ENCODE measurements around the gene SOAT1. TPM values are rescaled to one million over a fixed set of nuclear protein-coding genes. Genes with fewer than 3 reads are reported as not detected.
A peak's percentile ranks its signal among the peaks of the same experiment; 100 is the strongest.

SOAT1 gene
- total RNA-seq, 1 donor from 2014 or later = 104 TPM

DNA sequence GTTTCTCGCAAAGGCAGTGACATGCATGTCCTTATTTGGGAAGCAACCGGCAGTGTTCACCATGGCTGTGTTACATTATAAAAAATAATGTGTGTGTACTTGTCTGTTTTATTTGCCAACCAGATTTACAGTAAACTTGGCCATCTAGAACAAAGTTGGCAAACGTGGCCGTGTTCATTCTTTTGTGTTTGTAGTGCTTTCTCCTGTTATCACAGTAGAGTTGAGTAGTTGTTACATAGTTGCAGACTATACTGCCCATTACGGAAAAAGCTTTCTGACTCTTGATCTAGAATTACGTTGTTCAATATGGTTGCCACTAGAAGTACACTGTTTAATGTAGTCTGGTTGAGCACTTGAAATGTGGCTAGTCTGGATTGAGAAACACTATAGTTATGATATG is 19.4 kb downstream of the SOAT1 start:
- TF ChIP-seq, protein P1, sequence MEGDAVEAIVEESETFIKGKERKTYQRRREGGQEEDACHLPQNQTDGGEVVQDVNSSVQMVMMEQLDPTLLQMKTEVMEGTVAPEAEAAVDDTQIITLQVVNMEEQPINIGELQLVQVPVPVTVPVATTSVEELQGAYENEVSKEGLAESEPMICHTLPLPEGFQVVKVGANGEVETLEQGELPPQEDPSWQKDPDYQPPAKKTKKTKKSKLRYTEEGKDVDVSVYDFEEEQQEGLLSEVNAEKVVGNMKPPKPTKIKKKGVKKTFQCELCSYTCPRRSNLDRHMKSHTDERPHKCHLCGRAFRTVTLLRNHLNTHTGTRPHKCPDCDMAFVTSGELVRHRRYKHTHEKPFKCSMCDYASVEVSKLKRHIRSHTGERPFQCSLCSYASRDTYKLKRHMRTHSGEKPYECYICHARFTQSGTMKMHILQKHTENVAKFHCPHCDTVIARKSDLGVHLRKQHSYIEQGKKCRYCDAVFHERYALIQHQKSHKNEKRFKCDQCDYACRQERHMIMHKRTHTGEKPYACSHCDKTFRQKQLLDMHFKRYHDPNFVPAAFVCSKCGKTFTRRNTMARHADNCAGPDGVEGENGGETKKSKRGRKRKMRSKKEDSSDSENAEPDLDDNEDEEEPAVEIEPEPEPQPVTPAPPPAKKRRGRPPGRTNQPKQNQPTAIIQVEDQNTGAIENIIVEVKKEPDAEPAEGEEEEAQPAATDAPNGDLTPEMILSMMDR (IDR thresholded peaks at IDR 0.05) = no peak
- DNase-seq (no peak), ATAC-seq (peak in 1 of 2 donors; percentile 66)
- Histone ChIP-seq H3K4me3 (no peak overlapping the region), H3K27ac (no peak overlapping the region), H3K4me1 (no peaks in the 10 kb centered on the region), H3K27me3 (ENCODE audit: low read depth) (no peaks in the 10 kb centered on the region), H3K36me3 (peaks cover 9% of the 10 kb centered on the region), H3K9me3 (no peaks in the 10 kb centered on the region)
- intact Hi-C loops (cut with DNase I) = no loop called here

DNA sequence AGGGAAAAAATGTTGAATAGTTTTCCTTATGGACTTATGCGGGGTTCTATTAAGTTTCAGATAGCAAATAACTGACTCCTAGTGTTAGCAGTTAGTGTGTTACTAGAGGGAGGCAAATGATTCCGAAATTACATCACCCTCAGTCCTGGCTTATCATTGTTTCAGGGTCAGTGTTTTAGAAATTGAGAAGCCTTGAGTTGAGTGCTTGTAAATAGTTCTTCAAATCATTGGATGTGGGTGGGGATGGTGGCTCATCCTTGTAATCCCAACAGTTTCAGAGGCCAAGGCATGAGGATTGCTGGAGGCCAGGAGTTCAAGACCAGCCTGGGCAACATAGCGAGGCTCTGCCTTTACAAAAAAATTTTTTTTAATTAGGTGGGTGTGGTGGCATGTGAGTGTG is 21.3 kb downstream of the SOAT1 start:
- Histone ChIP-seq H3K27me3 (ENCODE audit: low read depth) (no peaks in the 10 kb centered on the region), H3K4me3 (no peak overlapping the region), H3K4me1 (no peaks in the 10 kb centered on the region), H3K27ac (no peak overlapping the region), H3K9me3 (no peaks in the 10 kb centered on the region), H3K36me3 (peaks cover 9% of the 10 kb centered on the region)
- ATAC-seq (no peak), DNase-seq (no peak)
- TF ChIP-seq, protein P1 (IDR thresholded peaks at IDR 0.05) = no peak
- intact Hi-C loops (cut with DNase I) = no loop called here

DNA sequence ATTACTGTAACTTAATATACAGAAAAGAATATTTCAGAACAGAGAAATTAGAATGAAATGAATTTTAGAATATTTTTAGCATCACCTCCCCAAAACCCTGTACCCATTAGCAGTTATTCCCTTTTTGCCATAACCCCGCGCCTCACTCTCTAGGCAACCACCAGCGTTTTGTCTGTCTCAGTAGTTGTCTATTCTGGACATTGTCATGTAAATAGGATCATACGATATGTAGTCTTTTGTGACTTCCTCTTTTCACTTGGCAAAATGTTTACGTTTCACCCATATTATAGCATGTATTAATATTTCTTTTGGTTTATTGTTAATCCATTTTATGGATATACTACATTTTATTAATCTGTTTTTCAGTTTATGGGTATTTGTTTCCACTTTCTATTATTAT is 24.9 kb downstream of the SOAT1 start:
- Histone ChIP-seq H3K36me3 (peaks cover 5% of the 10 kb centered on the region), H3K27me3 (ENCODE audit: low read depth) (no peaks in the 10 kb centered on the region), H3K4me3 (no peak overlapping the region), H3K9me3 (no peaks in the 10 kb centered on the region), H3K4me1 (no peaks in the 10 kb centered on the region), H3K27ac (no peak overlapping the region)
- ATAC-seq = no peak
- intact Hi-C loops (cut with DNase I) = no loop called here
- TF ChIP-seq, protein P1 (IDR thresholded peaks at IDR 0.05) = no peak
- DNase-seq = no peak

DNA sequence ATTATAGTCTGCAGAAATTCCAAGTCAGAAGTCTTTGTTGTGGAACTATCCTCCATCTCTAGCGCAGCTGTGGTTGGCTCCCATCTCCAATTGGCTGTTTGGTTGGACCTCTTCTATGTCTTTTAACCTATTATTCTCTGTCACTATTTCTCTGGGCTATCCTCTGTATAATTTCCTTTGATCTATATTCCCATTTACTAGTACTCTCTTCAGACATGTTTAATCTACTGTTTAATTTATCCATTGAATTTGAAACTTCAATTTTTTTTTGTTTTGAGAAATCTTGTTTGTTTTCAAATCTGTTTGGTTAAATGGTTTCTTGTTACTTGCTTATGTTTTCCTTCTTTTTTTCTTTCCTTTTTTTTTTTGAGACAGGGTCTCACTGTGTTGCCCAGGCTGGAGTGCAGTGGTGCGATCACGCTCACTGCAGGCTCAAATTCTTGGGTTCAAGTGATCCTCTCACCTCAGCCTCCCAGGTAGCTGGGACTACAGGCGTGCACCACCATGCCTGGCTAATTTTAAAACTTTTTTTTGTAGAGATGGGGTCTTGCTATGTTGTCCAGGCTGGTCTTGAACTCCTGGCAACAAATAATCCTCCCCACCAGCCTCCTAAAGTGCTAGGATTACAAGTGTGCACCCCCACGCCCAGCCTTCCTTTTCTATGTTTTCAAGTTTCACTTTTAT is 28.1 kb downstream of the SOAT1 start:
- ATAC-seq (no peak), DNase-seq (no peak)
- no peaks in the 10 kb centered on the region for H3K9me3 ChIP-seq
- no peak overlapping the region for H3K27ac ChIP-seq
- intact Hi-C loops (cut with DNase I) = no loop called here
- no peak overlapping the region for H3K4me3 ChIP-seq
- no peaks in the 10 kb centered on the region for H3K27me3 ChIP-seq (ENCODE audit: low read depth)
- TF ChIP-seq, protein P1 (IDR thresholded peaks at IDR 0.05) = no peak
- peaks cover 3% of the 10 kb centered on the region for H3K4me1 ChIP-seq
- peaks cover 5% of the 10 kb centered on the region for H3K36me3 ChIP-seq

DNA sequence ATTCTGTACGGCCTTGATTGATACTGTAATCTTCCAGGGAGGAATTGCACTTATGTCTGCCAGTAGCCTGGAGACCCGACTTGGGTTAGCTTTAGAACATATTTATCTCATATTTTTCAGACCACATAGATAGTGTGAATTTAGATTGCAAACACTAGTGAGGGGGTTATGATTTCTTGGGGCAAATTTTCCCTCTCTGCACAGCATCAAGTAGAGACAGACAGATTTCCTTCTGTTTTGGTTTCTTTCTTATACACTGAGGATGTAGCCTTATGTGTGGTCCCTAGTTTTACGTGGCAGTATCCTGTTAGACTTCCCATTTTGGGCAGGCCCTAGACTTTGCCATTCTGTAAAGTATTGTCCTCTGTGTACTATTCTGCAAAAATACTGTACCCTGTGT is 29.0 kb downstream of the SOAT1 start:
- ATAC-seq (no peak), DNase-seq (no peak)
- no peak overlapping the region for H3K27ac ChIP-seq
- peaks cover 6% of the 10 kb centered on the region for H3K36me3 ChIP-seq
- peaks cover 9% of the 10 kb centered on the region for H3K4me1 ChIP-seq
- no peaks in the 10 kb centered on the region for H3K27me3 ChIP-seq (ENCODE audit: low read depth)
- H3K9me3 ChIP-seq = no peaks in the 10 kb centered on the region
- TF ChIP-seq, protein P1 (IDR thresholded peaks at IDR 0.05) = no peak
- H3K4me3 ChIP-seq = no peak overlapping the region
- intact Hi-C loops (cut with DNase I) = no loop called here

Data from lower lobe of right lung (tissue), 2 donors.